CD8-positive, alpha-beta memory T cell (primary cell): ENCODE measurements around the gene CAPN8. TPM values are rescaled to one million over a fixed set of nuclear protein-coding genes. Genes with fewer than 3 reads are reported as not detected.

Source experiments
- CTCF ChIA-PET: fragments of 350-600 bp; sonication (Branson Sonifier 250); formaldehyde crosslinking; loops from one replicate; lab custom pipeline; 2021; ENCODE audit warnings: antibody characterized with exemption; lab: Charles Lee
- POLR2A ChIA-PET: fragments of 350-600 bp; sonication (Branson Sonifier 250); formaldehyde crosslinking; loops from one replicate; lab custom pipeline; 2021; ENCODE audit warnings: antibody characterized with exemption; lab: Charles Lee
- DNase-seq, 5 donors: peaks; one replicate each; pipeline versions ENCODE4 v3.0.0 to v3.0.0-alpha.2; 2020 to 2022; ENCODE audit warnings: mixed read lengths in 1 of 5
- H3K27ac ChIP-seq: one replicate; pipeline ENCODE4 v1.7.0; 2013; ENCODE audit warnings: low read depth, mild to moderate bottlenecking, low read length, moderate library complexity
- H3K27me3 ChIP-seq: 2 replicates; pipeline ENCODE4 v1.7.0; 2013; ENCODE audit warnings: low read length, mild to moderate bottlenecking; ENCODE audit not compliant: insufficient read depth, poor library complexity, severe bottlenecking
- H3K36me3 ChIP-seq: 2 replicates; pipeline ENCODE4 v1.7.0; 2013; ENCODE audit warnings: mild to moderate bottlenecking, low read length, moderate library complexity; ENCODE audit not compliant: insufficient read depth
- H3K4me1 ChIP-seq: 2 replicates; pipeline ENCODE4 v1.7.0; 2013; ENCODE audit warnings: mild to moderate bottlenecking, low read length, moderate library complexity; ENCODE audit not compliant: insufficient read depth
- H3K4me3 ChIP-seq: 2 replicates; pipeline ENCODE4 v1.7.0; 2013; ENCODE audit warnings: mild to moderate bottlenecking, low read length
- H3K9me3 ChIP-seq: 2 replicates; pipeline ENCODE4 v1.7.0; 2013; ENCODE audit warnings: mild to moderate bottlenecking, low read length
- H3K27ac Mint-ChIP-seq, 8 donors: one replicate each; pipeline ENCODE4 v1.8.0; 2020 to 2021; ENCODE audit warnings: mixed read lengths in 8 of 8, mild to moderate bottlenecking in 6 of 8, inconsistent platforms in 3 of 8, moderate library complexity in 3 of 8
- H3K27me3 Mint-ChIP-seq, 2 donors: one replicate each; pipeline ENCODE4 v1.8.0; 2020 to 2021; ENCODE audit warnings: mixed read lengths in 2 of 2, mild to moderate bottlenecking in 1 of 2, moderate library complexity in 1 of 2
- H3K36me3 Mint-ChIP-seq, 3 donors: one replicate each; pipeline ENCODE4 v1.8.0; 2020 to 2021; ENCODE audit warnings: mixed read lengths in 3 of 3, inconsistent platforms in 1 of 3, mild to moderate bottlenecking in 1 of 3
- H3K4me1 Mint-ChIP-seq, 3 donors: one replicate each; pipeline ENCODE4 v1.8.0; 2020 to 2021; ENCODE audit warnings: mixed read lengths in 3 of 3, inconsistent platforms in 1 of 3, mild to moderate bottlenecking in 1 of 3
- H3K4me3 Mint-ChIP-seq, 7 donors: one replicate each; pipeline ENCODE4 v1.8.0; 2020 to 2021; ENCODE audit warnings: mixed read lengths in 7 of 7, mild to moderate bottlenecking in 6 of 7, moderate library complexity in 4 of 7, inconsistent platforms in 2 of 7
- H3K9me3 Mint-ChIP-seq, 5 donors: one replicate each; pipeline ENCODE4 v1.8.0; 2020 to 2022; ENCODE audit warnings: mixed read lengths in 5 of 5, mild to moderate bottlenecking in 3 of 5, moderate library complexity in 2 of 5, inconsistent platforms in 1 of 5
- polyA plus RNA-seq: library from polyadenylated mRNA; unstranded; fragments of 300-500 nt; fragmentation: Illumina TruSeq; gene quantifications from one replicate; pipeline ENCODE4 v1.2.3, GENCODE V29; 2021
- total RNA-seq, 2 experiments: library from RNA; stranded (reverse); gene quantifications; one replicate each; pipeline ENCODE4 v1.2.3, GENCODE V29; 2021

CAPN8 gene
- total and polyA plus RNA-seq, 3 experiments from 2014 or later: not detected

GRCh38 chr1:223647249-223647648, 18.3 kb downstream of the CAPN8 start:
- no peak for DNase-seq
- Histone ChIP-seq H3K4me1 (no peaks in the 10 kb centered on the region), H3K27ac (no peak overlapping the region), H3K36me3 (no peaks in the 10 kb centered on the region), H3K4me3 (no peak overlapping the region), H3K9me3 (no peaks in the 10 kb centered on the region), H3K27me3 (no peaks in the 10 kb centered on the region)
- POLR2A ChIA-PET: no interaction called here
- CTCF ChIA-PET: no interaction called here
- Mint-ChIP-seq H3K36me3 (no peaks in the 10 kb centered on the region), H3K9me3 (no peaks in the 10 kb centered on the region), H3K4me1 (no peaks in the 10 kb centered on the region), H3K4me3 (no peak overlapping the region), H3K27ac (no peak overlapping the region), H3K27me3 (peaks cover 17 to 38% of the 10 kb centered on the region in 2 donors)

- DNase-seq: no peak
- H3K4me1 ChIP-seq: no peaks in the 10 kb centered on the region
- Mint-ChIP-seq H3K36me3 (peaks cover 0 to 7% (median 0%) of the 10 kb centered on the region in 3 donors), H3K9me3 (peaks cover 0 to 6% (median 2%) of the 10 kb centered on the region in 5 donors), H3K4me1 (no peaks in the 10 kb centered on the region), H3K27ac (no peak overlapping the region), H3K27me3 (peaks cover 17 to 45% of the 10 kb centered on the region in 2 donors), H3K4me3 (no peak overlapping the region)
- no peaks in the 10 kb centered on the region for H3K9me3 ChIP-seq
- H3K27me3 ChIP-seq: no peaks in the 10 kb centered on the region
- CTCF ChIA-PET: no interaction called here
- no peak overlapping the region for H3K27ac ChIP-seq
- H3K36me3 ChIP-seq: no peaks in the 10 kb centered on the region
- POLR2A ChIA-PET: no interaction called here
- H3K4me3 ChIP-seq: no peak overlapping the region
These were observed 19.6 kb downstream of the CAPN8 start for GRCh38 chr1:223645903-223646302.

GRCh38 chr1:223642237-223642636, 23.3 kb downstream of the CAPN8 start:
- no peak for DNase-seq
- Mint-ChIP-seq H3K4me1 (peaks cover 0 to 6% (median 3%) of the 10 kb centered on the region in 3 donors), H3K36me3 (peaks cover 0 to 19% (median 0%) of the 10 kb centered on the region in 3 donors), H3K27ac (no peak overlapping the region), H3K27me3 (peaks cover 18 to 45% of the 10 kb centered on the region in 2 donors), H3K9me3 (peaks cover 0 to 21% (median 15%) of the 10 kb centered on the region in 5 donors), H3K4me3 (no peak overlapping the region)
- no peaks in the 10 kb centered on the region for H3K9me3 ChIP-seq
- no peaks in the 10 kb centered on the region for H3K27me3 ChIP-seq
- no peak overlapping the region for H3K4me3 ChIP-seq
- ChIA-PET POLR2A (no interaction called here), CTCF (no interaction called here)
- no peak overlapping the region for H3K27ac ChIP-seq
- no peaks in the 10 kb centered on the region for H3K36me3 ChIP-seq
- no peaks in the 10 kb centered on the region for H3K4me1 ChIP-seq

GRCh38 chr1:223641523-223642039, 23.9 kb downstream of the CAPN8 start:
- H3K9me3 ChIP-seq: no peaks in the 10 kb centered on the region
- Mint-ChIP-seq H3K27ac (no peak overlapping the region), H3K27me3 (peaks cover 18 to 49% of the 10 kb centered on the region in 2 donors), H3K36me3 (peaks cover 0 to 19% (median 0%) of the 10 kb centered on the region in 3 donors), H3K4me1 (peaks cover 0 to 6% (median 3%) of the 10 kb centered on the region in 3 donors), H3K4me3 (no peak overlapping the region), H3K9me3 (peaks cover 0 to 24% (median 18%) of the 10 kb centered on the region in 5 donors)
- H3K27ac ChIP-seq: no peak overlapping the region
- no peak for DNase-seq
- ChIA-PET POLR2A (no interaction called here), CTCF (no interaction called here)
- no peaks in the 10 kb centered on the region for H3K4me1 ChIP-seq
- no peak overlapping the region for H3K4me3 ChIP-seq
- H3K27me3 ChIP-seq: no peaks in the 10 kb centered on the region
- H3K36me3 ChIP-seq: no peaks in the 10 kb centered on the region

GRCh38 chr1:223639331-223639749, 26.2 kb downstream of the CAPN8 start:
- CTCF ChIA-PET: no interaction called here

GRCh38 chr1:223635236-223635635, 30.3 kb downstream of the CAPN8 start:
- Mint-ChIP-seq H3K27ac (no peak overlapping the region), H3K4me3 (no peak overlapping the region), H3K4me1 (peaks cover 0 to 6% (median 3%) of the 10 kb centered on the region in 3 donors), H3K9me3 (peaks cover 0 to 25% (median 18%) of the 10 kb centered on the region in 5 donors), H3K27me3 (peaks cover 11 to 35% of the 10 kb centered on the region in 2 donors), H3K36me3 (peaks cover 0 to 20% (median 0%) of the 10 kb centered on the region in 3 donors)
- Histone ChIP-seq H3K27me3 (no peaks in the 10 kb centered on the region), H3K4me1 (no peaks in the 10 kb centered on the region), H3K27ac (no peak overlapping the region), H3K4me3 (no peak overlapping the region), H3K36me3 (no peaks in the 10 kb centered on the region), H3K9me3 (no peaks in the 10 kb centered on the region)
- no peak for DNase-seq
- CTCF ChIA-PET: no interaction called here
- POLR2A ChIA-PET: no interaction called here

More at GRCh38 chr1:223639331-223639749, 26.2 kb downstream of the CAPN8 start:
- Mint-ChIP-seq H3K27me3 (peaks cover 19 to 48% of the 10 kb centered on the region in 2 donors), H3K4me1 (peaks cover 0 to 6% (median 3%) of the 10 kb centered on the region in 3 donors), H3K36me3 (peaks cover 0 to 25% (median 0%) of the 10 kb centered on the region in 3 donors), H3K4me3 (no peak overlapping the region), H3K9me3 (peaks cover 0 to 31% (median 19%) of the 10 kb centered on the region in 5 donors), H3K27ac (no peak overlapping the region)
- no peak overlapping the region for H3K27ac ChIP-seq
- no peak overlapping the region for H3K4me3 ChIP-seq
- POLR2A ChIA-PET: no interaction called here
- H3K27me3 ChIP-seq: no peaks in the 10 kb centered on the region
- no peak for DNase-seq
- H3K9me3 ChIP-seq: no peaks in the 10 kb centered on the region
- no peaks in the 10 kb centered on the region for H3K4me1 ChIP-seq
- H3K36me3 ChIP-seq: no peaks in the 10 kb centered on the region

GRCh38 chr1:223634423-223634822, 31.1 kb downstream of the CAPN8 start:
- no peak overlapping the region for H3K27ac ChIP-seq
- POLR2A ChIA-PET: no interaction called here
- no peaks in the 10 kb centered on the region for H3K4me1 ChIP-seq
- CTCF ChIA-PET: no interaction called here
- H3K36me3 ChIP-seq: no peaks in the 10 kb centered on the region
- no peak overlapping the region for H3K4me3 ChIP-seq
- peaks cover 0 to under 1% (median under 1%) of the 10 kb centered on the region in 3 donors for H3K4me1 Mint-ChIP-seq
- peaks cover 0 to 14% (median 0%) of the 10 kb centered on the region in 3 donors for H3K36me3 Mint-ChIP-seq
- H3K27ac Mint-ChIP-seq: no peak overlapping the region
- no peak for DNase-seq
- no peaks in the 10 kb centered on the region for H3K9me3 ChIP-seq
- no peaks in the 10 kb centered on the region for H3K27me3 ChIP-seq
- H3K4me3 Mint-ChIP-seq: peak overlapping the region in 1 of 7 donors; percentile 15
- peaks cover 8 to 35% of the 10 kb centered on the region in 2 donors for H3K27me3 Mint-ChIP-seq
- H3K9me3 Mint-ChIP-seq: peaks cover 0 to 16% (median 11%) of the 10 kb centered on the region in 5 donors

- no peak overlapping the region for H3K27ac ChIP-seq
- Mint-ChIP-seq H3K4me3 (no peak overlapping the region), H3K4me1 (no peaks in the 10 kb centered on the region), H3K36me3 (peaks cover 0 to 14% (median 0%) of the 10 kb centered on the region in 3 donors), H3K27me3 (peaks cover 16 to 27% of the 10 kb centered on the region in 2 donors), H3K9me3 (peaks cover 0 to 14% (median 11%) of the 10 kb centered on the region in 5 donors), H3K27ac (no peak overlapping the region)
- H3K4me1 ChIP-seq: no peaks in the 10 kb centered on the region
- no peaks in the 10 kb centered on the region for H3K36me3 ChIP-seq
- DNase-seq: no peak
- ChIA-PET POLR2A (no interaction called here), CTCF (no interaction called here)
- no peaks in the 10 kb centered on the region for H3K9me3 ChIP-seq
- H3K4me3 ChIP-seq: no peak overlapping the region
- no peaks in the 10 kb centered on the region for H3K27me3 ChIP-seq
These were observed 33.5 kb downstream of the CAPN8 start for GRCh38 chr1:223631956-223632355.
